GM21528 (cell line): Measurements from ENCODE around the gene LBX2.
A peak's percentile ranks its signal among the peaks of the same experiment; 100 is the strongest.

Experiments used
- ATAC-seq: cut with Tn5 transposase; IDR thresholded peaks from one replicate; pipeline ENCODE4 v1.9.1; 2021; ENCODE audit warnings: mild to moderate bottlenecking, moderate library complexity; ENCODE audit not compliant: unreplicated experiment, low FRiP score

LBX2 gene

DNA sequence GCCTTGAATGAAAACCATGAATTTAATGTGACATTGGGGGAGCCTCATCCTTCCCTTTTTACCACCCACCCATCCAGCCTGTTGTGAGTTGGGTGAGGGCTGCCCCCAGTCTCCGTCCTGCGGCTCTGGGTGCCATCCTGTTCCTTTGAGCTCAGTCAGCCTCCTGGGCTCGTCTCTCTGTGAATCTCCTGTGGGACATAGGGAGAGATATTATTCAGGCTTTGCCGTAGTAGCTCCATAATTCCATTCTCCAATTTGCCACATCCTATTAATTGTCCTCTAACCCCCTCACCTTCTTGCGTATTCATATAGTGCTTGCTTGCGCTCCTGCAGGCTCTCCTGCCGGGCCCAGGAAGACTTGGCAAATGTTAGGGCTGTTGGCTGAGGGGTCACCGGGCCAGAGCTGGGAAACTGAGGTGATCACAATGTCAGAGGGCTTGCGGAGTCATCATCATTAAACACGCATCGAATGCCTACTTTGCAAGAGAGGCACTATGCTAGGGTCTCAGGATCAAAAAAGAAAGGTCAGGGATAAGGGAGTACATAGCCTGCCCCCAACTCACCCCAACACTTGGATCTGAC lies 27.3 kb upstream of the LBX2 start:
- ATAC-seq = no peak

DNA sequence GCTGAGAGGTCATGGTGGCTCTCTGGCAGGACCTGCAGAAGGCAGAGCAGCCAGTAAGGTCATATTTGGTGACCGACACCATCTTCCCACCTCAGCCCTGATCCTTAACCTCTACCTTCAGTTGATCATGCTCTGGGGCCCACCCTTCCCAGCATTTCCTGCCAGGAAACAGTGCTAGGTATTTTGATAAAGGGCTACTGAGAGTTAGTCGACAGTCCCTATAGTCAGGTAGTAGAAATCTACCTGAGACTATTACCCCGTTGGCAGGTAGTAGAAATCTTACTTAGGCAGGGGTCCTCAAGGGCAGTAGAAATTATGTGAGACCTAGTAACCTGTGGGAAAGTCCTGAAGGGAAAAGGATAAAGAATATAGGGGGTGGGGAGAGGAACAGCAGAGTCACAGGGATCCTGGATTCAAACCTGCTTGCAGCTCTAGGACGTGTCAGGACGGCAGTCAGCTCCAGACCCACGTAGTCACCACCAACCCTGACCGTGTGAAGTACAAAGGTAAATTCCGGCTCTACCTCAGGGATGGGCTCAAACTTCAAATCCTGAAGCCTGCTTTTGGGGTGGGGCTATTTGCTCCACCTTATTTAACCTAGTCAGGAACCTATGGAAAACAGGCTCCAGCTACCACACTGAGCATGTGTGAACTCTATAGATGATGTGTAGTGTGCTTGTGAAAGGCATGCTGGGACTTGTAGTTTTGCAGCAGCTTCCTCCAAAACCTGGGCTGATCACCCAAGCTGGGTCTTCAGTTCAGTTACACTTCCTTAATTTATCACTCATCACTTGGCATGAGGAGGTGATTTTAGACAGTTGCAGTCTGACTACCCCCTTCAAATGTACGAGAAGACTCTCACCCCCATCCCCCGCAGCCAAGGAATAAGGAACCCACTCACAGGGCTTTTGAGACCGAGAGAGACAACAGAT lies 26.6 kb upstream of the LBX2 start, which contains the start of gene DQX1:
TSS of gene DQX1 (minus strand) at position 515 of the 932 bp plus-strand sequence. CDS start at position 13, 502 bp downstream.
- ATAC-seq = no peak

DNA sequence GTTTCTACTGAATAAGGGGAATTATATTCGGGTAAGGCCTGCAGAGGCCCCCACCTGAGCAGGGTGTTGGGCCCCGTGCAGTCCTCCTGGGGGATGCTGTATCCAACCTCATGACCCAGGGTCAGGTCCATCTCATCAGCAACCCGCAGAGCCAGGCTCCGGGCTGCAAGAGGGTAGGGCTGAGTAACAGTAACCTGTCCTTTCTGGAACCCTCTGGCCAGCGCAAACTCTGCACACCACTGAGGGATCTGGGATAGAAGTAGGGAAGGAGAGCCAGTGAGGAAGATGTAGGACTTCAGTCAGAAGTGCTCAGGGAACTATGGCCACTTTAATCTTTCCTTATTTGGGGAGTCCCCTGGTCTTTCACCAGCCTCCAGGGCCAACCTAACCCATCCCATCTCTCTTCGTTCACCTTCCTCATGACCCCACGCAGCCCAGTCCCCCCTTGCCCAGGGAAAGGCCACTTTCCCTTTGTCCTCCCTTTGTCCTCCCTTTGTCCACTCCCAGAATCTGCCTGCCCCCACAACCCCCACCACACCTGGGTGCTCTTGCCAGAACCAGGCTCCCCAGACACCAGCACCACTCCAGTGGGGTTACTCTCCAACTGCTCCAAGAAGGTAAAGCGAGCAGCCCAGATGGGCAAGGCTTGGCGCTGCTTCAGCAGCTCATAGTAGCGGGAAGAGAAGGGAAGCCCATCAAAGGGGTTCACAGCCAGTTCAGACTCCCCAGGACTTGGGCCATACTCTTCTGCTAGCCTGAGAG lies 25.7 kb upstream of the LBX2 start:
- no peak for ATAC-seq

DNA sequence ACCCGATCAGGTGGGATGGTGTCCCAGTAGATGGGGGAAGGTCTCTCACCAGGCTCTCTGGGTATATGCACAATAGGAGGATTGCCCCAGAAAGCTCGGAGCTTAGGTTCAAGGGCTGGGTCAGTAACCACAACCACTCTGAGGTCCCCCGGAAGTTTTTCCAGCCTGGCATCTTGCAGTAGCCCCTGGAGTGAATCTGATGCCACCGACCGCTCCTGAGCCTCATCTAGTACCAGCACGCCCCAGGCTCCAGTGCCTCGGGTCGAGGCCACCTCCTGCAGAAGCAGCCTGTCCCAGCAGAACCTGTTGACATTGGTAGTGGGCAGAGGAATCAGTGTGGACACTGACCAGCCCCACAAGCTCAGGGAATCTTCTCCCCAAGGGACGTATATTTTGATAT lies 24.6 kb upstream of the LBX2 start:
- no peak for ATAC-seq

GRCh38 chr2:74522516-74522915 lies 23.1 kb upstream of the LBX2 start:
- ATAC-seq = no peak

GRCh38 chr2:74516650-74517049 lies 17.2 kb upstream of the LBX2 start:
- ATAC-seq = no peak

DNA sequence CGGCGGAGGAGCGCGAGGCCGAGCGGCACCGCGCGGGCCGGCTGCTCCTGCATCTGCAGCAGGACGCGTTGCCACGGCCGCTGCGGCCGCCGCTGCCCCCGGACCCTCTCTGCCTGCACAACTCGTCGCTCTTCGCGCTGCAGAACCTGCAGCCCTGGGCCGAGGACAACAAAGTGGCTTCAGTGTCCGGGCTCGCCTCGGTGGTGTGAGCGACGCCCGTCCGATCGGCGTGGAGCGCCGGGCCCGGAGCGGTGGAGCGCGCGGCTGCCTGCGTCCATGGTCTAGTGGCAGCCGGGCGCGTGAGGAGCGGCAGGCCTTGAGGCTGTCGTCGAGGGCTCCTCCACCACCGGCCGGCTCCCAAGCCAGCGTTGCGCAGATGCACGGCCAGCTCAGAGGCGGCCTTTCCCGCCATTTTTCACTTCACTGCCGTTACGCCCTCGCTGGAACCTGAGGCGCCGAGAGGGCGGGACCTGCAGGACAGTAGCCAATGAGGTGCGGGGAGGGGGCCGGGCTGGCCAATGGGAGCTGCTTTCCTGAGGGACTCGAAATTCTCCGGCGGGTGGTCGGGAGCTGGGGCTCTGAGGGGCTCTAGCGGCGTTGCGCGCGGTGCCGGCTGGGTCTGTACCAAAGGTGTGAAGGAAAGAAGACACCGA lies 16.7 kb upstream of the LBX2 start:
- ATAC-seq = no peak

DNA sequence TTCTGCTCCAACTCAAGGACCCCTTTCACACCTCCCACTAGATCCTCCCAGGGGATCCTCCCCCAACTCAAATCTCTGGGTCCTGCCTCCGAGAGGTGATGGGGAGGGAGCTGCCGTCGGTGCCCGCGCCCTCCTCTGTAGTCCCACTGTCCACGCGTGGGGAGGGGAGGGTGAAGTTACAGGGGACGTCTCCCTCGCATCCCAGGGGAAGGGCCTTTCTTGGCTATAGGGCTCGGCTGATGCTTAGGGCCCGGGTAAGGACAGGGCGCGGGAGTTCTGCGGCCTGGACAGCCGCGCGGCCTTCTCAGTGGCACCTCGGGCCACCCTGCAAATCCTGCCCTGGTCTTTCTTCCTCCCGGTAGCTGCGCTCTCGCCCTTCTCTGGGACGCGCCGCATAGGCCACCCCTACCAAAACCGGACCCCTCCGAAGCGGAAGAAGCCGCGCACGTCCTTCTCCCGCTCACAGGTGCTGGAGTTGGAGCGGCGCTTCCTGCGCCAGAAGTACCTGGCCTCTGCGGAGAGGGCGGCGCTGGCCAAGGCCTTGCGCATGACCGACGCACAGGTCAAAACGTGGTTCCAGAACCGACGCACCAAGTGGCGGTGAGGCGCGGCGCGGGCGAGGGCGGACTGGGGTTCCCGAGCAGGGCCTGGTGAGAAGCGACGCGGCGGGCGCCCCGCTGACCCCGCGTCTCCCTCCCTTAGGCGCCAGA lies 16.0 kb upstream of the LBX2 start:
- no peak for ATAC-seq

DNA sequence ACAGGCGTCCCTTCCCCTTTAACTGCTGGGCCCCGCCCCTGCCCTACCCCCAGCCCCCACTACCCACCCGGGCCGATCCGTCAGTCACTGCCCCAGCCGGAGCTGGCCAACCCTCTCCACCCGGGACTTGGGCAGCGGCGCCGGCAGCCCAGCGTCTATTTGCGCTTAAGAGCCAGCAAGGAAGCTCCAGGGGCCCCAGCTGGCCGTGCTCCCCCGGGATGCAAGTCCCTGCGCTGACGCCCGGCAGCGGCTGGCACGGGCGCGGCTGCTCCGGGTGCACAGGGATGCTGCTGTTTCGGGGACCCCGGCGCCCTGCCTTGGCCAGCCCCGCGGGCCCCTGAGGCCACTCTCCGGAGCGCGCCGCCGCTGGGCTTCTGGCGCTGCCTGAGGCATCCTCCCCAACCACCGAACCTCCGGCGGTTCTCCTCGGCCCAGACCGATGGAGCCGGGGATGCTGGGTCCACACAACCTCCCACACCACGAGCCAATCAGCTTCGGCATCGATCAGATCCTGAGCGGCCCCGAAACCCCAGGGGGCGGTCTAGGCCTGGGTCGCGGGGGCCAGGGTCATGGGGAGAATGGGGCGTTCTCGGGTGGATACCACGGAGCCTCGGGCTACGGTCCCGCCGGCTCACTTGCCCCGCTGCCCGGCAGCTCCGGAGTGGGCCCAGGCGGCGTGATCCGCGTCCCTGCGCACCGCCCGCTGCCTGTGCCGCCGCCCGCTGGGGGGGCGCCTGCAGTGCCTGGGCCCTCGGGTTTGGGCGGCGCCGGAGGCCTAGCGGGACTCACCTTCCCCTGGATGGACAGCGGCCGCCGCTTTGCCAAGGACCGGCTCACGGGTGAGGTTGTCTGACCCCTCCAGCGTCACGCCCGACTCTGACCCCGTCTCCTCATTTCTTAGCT lies 15.2 kb upstream of the LBX2 start, which contains the start of gene TLX2:
TSS of gene TLX2 (plus strand) at position 83 of the 903 bp plus-strand sequence. CDS start at position 440, 357 bp downstream.
- ATAC-seq = no peak

- no peak for ATAC-seq
Observed at GRCh38 chr2:74513605-74514367, 14.4 kb upstream of the LBX2 start.

DNA sequence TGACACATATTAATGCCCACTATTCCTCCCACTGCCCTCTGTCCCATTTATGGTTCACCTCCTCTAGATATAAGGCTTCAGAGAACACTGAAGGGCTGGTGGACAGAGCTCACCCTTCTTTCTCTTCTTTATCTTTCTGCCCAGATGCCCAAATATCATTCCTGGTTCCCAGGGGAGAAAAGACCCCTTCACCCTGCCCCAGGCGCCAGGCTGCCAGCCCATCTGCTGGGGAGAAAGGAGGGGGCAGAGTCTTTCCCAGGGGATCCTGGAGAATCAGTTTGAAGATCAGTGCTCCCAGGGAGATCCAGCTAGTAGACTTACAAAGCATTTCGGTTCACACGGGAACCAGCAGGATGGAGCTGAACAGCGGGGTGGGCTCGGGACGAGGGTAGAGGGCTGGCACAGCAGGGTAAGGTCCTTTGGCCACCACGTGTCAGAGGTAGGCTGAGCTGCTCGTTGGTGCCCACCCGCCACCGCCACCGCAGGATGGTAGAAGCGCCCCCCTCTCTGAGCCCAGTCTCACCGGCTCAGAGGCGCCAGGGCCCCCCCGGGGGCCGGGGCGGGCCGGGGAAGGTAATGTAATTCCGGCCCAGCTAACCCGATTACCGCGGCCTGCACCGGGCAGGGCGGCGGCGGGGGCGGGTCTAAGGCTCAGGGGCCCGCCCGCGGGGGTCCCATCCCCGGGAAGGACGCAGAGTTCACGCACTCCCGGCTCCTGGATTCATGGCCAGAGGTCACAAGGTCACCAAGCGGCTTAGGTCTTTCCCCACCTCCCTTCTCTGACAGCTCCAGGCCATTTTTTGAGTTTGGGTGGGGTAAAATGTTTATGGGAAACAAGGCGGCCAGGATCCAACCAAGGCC lies 13.6 kb upstream of the LBX2 start:
- no peak for ATAC-seq

DNA sequence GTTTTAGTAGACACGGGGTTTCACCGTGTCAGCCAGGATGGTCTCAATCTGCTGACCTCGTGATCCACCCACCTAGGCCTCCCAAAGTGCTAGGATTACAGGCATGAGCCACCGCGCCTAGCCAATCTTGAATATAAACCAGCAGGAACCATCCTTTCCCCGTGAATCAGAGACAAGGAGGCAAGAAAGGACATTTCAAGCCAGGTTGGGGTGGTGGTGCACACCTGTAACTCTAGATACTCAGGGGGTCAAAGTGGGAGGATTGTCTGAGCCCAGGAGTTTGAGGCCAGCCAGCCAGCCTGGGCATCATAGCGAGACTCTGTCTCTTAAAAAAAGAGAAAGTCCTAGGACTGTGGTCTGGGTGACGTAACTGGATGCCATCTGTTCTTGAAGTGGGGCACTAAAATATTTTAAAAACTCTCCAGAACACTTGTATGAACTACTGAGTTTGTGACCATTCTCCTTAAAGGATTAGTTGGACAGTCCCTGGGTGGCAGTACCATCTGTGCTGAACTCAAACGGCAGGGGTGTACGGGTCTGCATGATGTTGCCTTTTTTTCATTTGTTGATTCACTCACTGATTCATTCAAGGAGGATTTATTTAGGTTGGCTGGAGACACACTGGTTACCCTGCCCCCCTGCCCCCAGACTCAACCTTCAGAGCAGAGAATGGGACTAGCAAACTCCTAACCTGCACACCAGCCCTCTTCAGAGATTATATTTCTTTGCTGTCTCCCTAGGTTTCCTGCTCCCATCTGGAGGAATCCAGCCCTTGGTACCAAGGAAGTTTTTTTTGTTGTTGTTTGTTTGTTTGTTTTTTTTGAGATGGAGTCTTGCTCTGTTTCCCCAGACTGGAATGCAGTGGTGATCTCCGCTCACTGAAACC lies 11.9 kb upstream of the LBX2 start:
- no peak for ATAC-seq

DNA sequence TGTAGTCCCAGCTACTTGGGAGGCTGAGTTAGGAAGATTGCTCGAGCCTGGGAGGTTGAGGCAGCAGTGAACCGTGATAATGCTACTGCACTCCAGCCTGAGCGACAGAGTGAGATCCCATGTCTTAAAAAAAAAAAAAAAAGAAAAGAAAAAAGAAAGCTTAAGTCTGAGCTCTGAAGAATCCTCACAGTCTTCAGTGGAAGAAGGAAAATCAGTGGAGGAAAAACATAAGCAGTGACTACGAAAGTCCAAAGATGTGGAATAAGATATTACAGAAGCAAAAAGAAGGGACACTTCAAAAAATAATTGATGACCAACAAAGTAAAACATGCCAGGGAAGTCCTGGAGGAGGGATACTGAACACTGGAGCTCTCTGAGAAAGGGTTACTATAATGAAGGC lies 10.9 kb upstream of the LBX2 start:
- ATAC-seq = no peak

- ATAC-seq = peak; percentile 18
Observed at GRCh38 chr2:74507926-74508520, 8.6 kb upstream of the LBX2 start.

GRCh38 chr2:74507145-74507925 lies 7.9 kb upstream of the LBX2 start, which contains the start of gene PCGF1:
TSS of gene PCGF1 (minus strand) at chr2:74507695. CDS start at chr2:74507668, 27 bp downstream.
- ATAC-seq = peak; percentile 90
